GM23338 (cell line): Measurements from ENCODE around the gene TFAM.

Experiments
- CREB1 ChIP-seq: fragments of 250-450 bp; sonication (Bioruptor Pico); IDR thresholded peaks from 2 replicates; pipeline ENCODE4 v1.5.0; 2020; ENCODE audit warnings: low read depth, mild to moderate bottlenecking, moderate library complexity
- CTCF ChIP-seq, 2 experiments: fragments of 200-600 bp in 1 of 2; sonication (generic) in 1 of 2; conservative IDR thresholded peaks; 2 replicates each; pipeline versions ENCODE4 v1.5.1 to v1.6.1; 2016 to 2017; ENCODE audit warnings: antibody characterized with exemption in 2 of 2, low read depth in 2 of 2, mild to moderate bottlenecking in 2 of 2, moderate library complexity in 1 of 2
- ETS1 ChIP-seq: IDR thresholded peaks from 2 replicates; pipeline ENCODE4 v1.6.1; 2016; ENCODE audit warnings: antibody characterized with exemption
- EZH2 ChIP-seq: fragments of 200-600 bp; sonication (generic); IDR thresholded peaks from one replicate; pipeline ENCODE4 v1.8.0; 2017; ENCODE audit warnings: antibody characterized with exemption, mild to moderate bottlenecking, low read depth; ENCODE audit not compliant: unreplicated experiment
- EZH2phosphoT487 ChIP-seq: fragments of 200-600 bp; sonication (generic); IDR thresholded peaks from one replicate; pipeline ENCODE4 v1.8.1; 2018; ENCODE audit warnings: antibody characterized with exemption; ENCODE audit not compliant: unreplicated experiment
- JUNB ChIP-seq: IDR thresholded peaks from one replicate; pipeline ENCODE4 v1.6.1; 2016; ENCODE audit warnings: antibody characterized with exemption; ENCODE audit not compliant: unreplicated experiment
- NANOG ChIP-seq: IDR thresholded peaks from 2 replicates; pipeline ENCODE4 v1.6.1; 2016; ENCODE audit warnings: antibody characterized with exemption, borderline replicate concordance
- POLR2AphosphoS5 ChIP-seq: IDR thresholded peaks from 2 replicates; pipeline ENCODE4 v1.6.1; 2016; ENCODE audit warnings: antibody characterized with exemption, low read depth
- REST ChIP-seq: IDR thresholded peaks from one replicate; pipeline ENCODE4 v1.6.1; 2018; ENCODE audit warnings: antibody characterized with exemption; ENCODE audit not compliant: unreplicated experiment
- STAT1 ChIP-seq: IDR thresholded peaks from one replicate; pipeline ENCODE4 v1.6.1; 2016; ENCODE audit warnings: antibody characterized with exemption; ENCODE audit not compliant: unreplicated experiment
- ZNF114 ChIP-seq: fragments of 250-450 bp; sonication (Bioruptor Pico); IDR thresholded peaks from 2 replicates; pipeline ENCODE4 v1.5.0; 2020; ENCODE audit warnings: mild to moderate bottlenecking, moderate library complexity
- ZNF331 ChIP-seq: fragments of 250-450 bp; sonication (Bioruptor Pico); IDR thresholded peaks from 2 replicates; pipeline ENCODE4 v1.5.0; 2020; ENCODE audit warnings: low read depth, mild to moderate bottlenecking, moderate library complexity

GRCh38 chr10:58371473-58371872 is 13.7 kb upstream of the TFAM start:
- no peak for TF ChIP-seq CTCF (conservative IDR thresholded peaks at IDR 0.05; ENCODE audit: low read depth in 2 of 2)
- TF ChIP-seq JUNB = no peak
- no peak for TF ChIP-seq EZH2
- TF ChIP-seq POLR2AphosphoS5 = no peak
- TF ChIP-seq REST = no peak
- no peak for TF ChIP-seq CREB1
- no peak for TF ChIP-seq EZH2phosphoT487
- TF ChIP-seq ETS1 = no peak
- no peak for TF ChIP-seq STAT1
- TF ChIP-seq ZNF331 (CRISPR knock-in tag) = no peak
- no peak for TF ChIP-seq NANOG
- TF ChIP-seq ZNF114 (CRISPR knock-in tag) = no peak
